Measurements from ENCODE around the gene INAFM2.

INAFM2 gene

GRCh38 chr15:40358471-40359353 is 35.2 kb downstream of the INAFM2 start:
- H3K4me1 ChIP-seq (ENCODE audit: insufficient read depth, low read length, severe bottlenecking), result peaks cover 13% of the 10 kb centered on the region
- H3K9me3 ChIP-seq (ENCODE audit: low read length), result no peaks in the 10 kb centered on the region
- TF ChIP-seq EZH2 (IDR thresholded peaks at IDR 0.05; ENCODE audit: borderline replicate concordance, low read length), result no peak
- peak; percentile 35; the same call in 1 of the 2 replicates for TF ChIP-seq CTCF (IDR thresholded peaks at IDR 0.05; ENCODE audit: low read length)
- peak overlapping the region; percentile 98 for H3K4me2 ChIP-seq (ENCODE audit: low read length)
- no peaks in the 10 kb centered on the region for H4K20me1 ChIP-seq (ENCODE audit: insufficient read depth, low read length)
- no peaks in the 10 kb centered on the region for H3K27me3 ChIP-seq (ENCODE audit: insufficient read depth, low read length)
- no peak overlapping the region for H3K27ac ChIP-seq (ENCODE audit: low read depth, low read length, poor library complexity, severe bottlenecking)
- H3K36me3 ChIP-seq (ENCODE audit: insufficient read depth, low read length), result no peaks in the 10 kb centered on the region
- H3F3A ChIP-seq (ENCODE audit: insufficient read depth, low read length), result no peaks in the 10 kb centered on the region
- no peaks in the 10 kb centered on the region for H3K9me2 ChIP-seq (ENCODE audit: low read depth, low read length)
- peak overlapping the region; percentile 66 for H3K4me3 ChIP-seq (ENCODE audit: low read depth, low read length, poor library complexity, severe bottlenecking)
- no peak overlapping the region for H2AFZ ChIP-seq (ENCODE audit: low read length)
- H3K79me2 ChIP-seq (ENCODE audit: insufficient read depth, low read length), result no peaks in the 10 kb centered on the region
- H3K9ac ChIP-seq (ENCODE audit: low read length), result no peak overlapping the region; the same call in 1 of the 2 replicates

GRCh38 chr15:40360015-40360414 is 36.5 kb downstream of the INAFM2 start:
- Histone ChIP-seq H3K36me3 (ENCODE audit: insufficient read depth, low read length) (no peaks in the 10 kb centered on the region), H3K27me3 (ENCODE audit: insufficient read depth, low read length) (no peaks in the 10 kb centered on the region), H3K9me2 (ENCODE audit: low read depth, low read length) (no peaks in the 10 kb centered on the region), H3F3A (ENCODE audit: insufficient read depth, low read length) (no peaks in the 10 kb centered on the region), H3K9ac (ENCODE audit: low read length) (no peak overlapping the region), H3K4me1 (ENCODE audit: insufficient read depth, low read length, severe bottlenecking) (peaks cover 13% of the 10 kb centered on the region), H3K4me2 (ENCODE audit: low read length) (no peak overlapping the region), H3K4me3 (ENCODE audit: low read depth, low read length, poor library complexity, severe bottlenecking) (no peak overlapping the region), H2AFZ (ENCODE audit: low read length) (no peak overlapping the region), H4K20me1 (ENCODE audit: insufficient read depth, low read length) (no peaks in the 10 kb centered on the region), H3K9me3 (ENCODE audit: low read length) (no peaks in the 10 kb centered on the region), H3K27ac (ENCODE audit: low read depth, low read length, poor library complexity, severe bottlenecking) (no peak overlapping the region), H3K79me2 (ENCODE audit: insufficient read depth, low read length) (no peaks in the 10 kb centered on the region)
- TF ChIP-seq EZH2 (IDR thresholded peaks at IDR 0.05; ENCODE audit: borderline replicate concordance, low read length), result no peak
- no peak for TF ChIP-seq CTCF (IDR thresholded peaks at IDR 0.05; ENCODE audit: low read length)

- Histone ChIP-seq H3F3A (ENCODE audit: insufficient read depth, low read length) (no peaks in the 10 kb centered on the region), H3K27me3 (ENCODE audit: insufficient read depth, low read length) (no peaks in the 10 kb centered on the region), H3K9me3 (ENCODE audit: low read length) (no peaks in the 10 kb centered on the region), H3K9me2 (ENCODE audit: low read depth, low read length) (no peaks in the 10 kb centered on the region), H4K20me1 (ENCODE audit: insufficient read depth, low read length) (no peaks in the 10 kb centered on the region), H3K36me3 (ENCODE audit: insufficient read depth, low read length) (no peaks in the 10 kb centered on the region), H3K27ac (ENCODE audit: low read depth, low read length, poor library complexity, severe bottlenecking) (no peak overlapping the region), H3K4me3 (ENCODE audit: low read depth, low read length, poor library complexity, severe bottlenecking) (no peak overlapping the region), H3K4me1 (ENCODE audit: insufficient read depth, low read length, severe bottlenecking) (peaks cover 13% of the 10 kb centered on the region), H2AFZ (ENCODE audit: low read length) (no peak overlapping the region), H3K79me2 (ENCODE audit: insufficient read depth, low read length) (no peaks in the 10 kb centered on the region), H3K9ac (ENCODE audit: low read length) (no peak overlapping the region), H3K4me2 (ENCODE audit: low read length) (no peak overlapping the region)
- TF ChIP-seq EZH2 (IDR thresholded peaks at IDR 0.05; ENCODE audit: borderline replicate concordance, low read length) (no peak), CTCF (IDR thresholded peaks at IDR 0.05; ENCODE audit: low read length) (no peak)
Measured at GRCh38 chr15:40361640-40362039, 38.1 kb downstream of the INAFM2 start.

All from OCI-LY1 (cell line).